Osteocyte (in vitro differentiated cells): Measurements from ENCODE around the gene AGMAT. TPM values are rescaled to one million over a fixed set of nuclear protein-coding genes. Genes with fewer than 3 reads are reported as not detected.

ENCODE experiments used
- DNase-seq: peaks from one replicate; pipeline ENCODE4 v3.0.0; 2021; ENCODE audit warnings: mixed read lengths; ENCODE audit not compliant: unreplicated experiment; ENCODE audit errors: extremely low spot score
- H3K27ac Mint-ChIP-seq: one replicate; pipeline ENCODE4 v1.8.0; 2021; ENCODE audit warnings: mild to moderate bottlenecking, mixed read lengths; ENCODE audit not compliant: unreplicated experiment
- H3K27me3 Mint-ChIP-seq: one replicate; pipeline ENCODE4 v1.8.0; 2021; ENCODE audit warnings: mixed read lengths; ENCODE audit not compliant: unreplicated experiment
- H3K36me3 Mint-ChIP-seq: one replicate; pipeline ENCODE4 v1.8.0; 2021; ENCODE audit warnings: mixed read lengths; ENCODE audit not compliant: unreplicated experiment
- H3K4me1 Mint-ChIP-seq: one replicate; pipeline ENCODE4 v1.8.0; 2021; ENCODE audit warnings: mixed read lengths; ENCODE audit not compliant: unreplicated experiment
- H3K4me3 Mint-ChIP-seq: one replicate; pipeline ENCODE4 v1.8.0; 2021; ENCODE audit warnings: mild to moderate bottlenecking, moderate library complexity, mixed read lengths; ENCODE audit not compliant: unreplicated experiment
- H3K9me3 Mint-ChIP-seq: one replicate; pipeline ENCODE4 v1.8.0; 2021; ENCODE audit warnings: mixed read lengths; ENCODE audit not compliant: unreplicated experiment
- total RNA-seq: library from RNA; stranded (reverse); gene quantifications from 2 replicates; pipeline ENCODE4 v1.2.1, GENCODE V29; 2021
- TF ChIP-seq, protein P1 (sequence below): fragments of 200-600 bp; sonication (generic); IDR thresholded peaks from 2 replicates; pipeline ENCODE4 v1.5.0; 2021; ENCODE audit warnings: antibody characterized with exemption, mild to moderate bottlenecking, moderate library complexity

The AGMAT gene
- total RNA-seq, 1 donor from 2014 or later: 0.19 TPM

DNA sequence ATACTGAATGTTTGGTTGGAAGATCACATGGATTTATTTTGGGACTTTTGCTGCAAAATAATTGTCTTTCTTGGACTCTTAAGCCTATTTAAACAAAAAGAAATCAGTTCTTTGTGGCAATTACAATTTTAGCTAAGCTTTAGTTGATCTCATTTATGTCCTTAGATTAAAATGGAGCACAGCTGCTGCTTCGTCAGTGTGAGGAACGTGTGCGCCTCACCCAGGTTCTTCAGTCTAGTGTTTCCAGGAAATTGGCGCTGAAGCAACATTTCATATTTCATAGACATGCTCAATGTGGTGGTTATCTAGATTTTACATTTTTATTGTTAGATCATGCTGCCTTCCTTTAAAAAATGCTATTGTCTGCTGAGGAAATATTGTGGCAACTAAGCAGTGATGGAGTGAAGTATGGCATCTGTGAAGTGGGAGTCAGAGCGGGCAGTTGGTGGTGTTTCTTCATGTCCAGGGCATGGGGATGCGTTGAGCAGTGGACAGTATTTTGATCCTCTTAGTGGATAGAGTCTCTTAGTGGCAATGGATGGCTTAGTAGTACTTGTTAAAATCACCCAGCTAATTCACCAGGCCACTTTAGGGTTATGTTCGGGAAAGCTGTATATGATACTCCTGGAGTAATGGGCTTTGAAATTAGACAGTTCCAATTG is 38.0 kb upstream of the AGMAT start:
- H3K27me3 Mint-ChIP-seq: no peaks in the 10 kb centered on the region
- peaks cover 17% of the 10 kb centered on the region for H3K36me3 Mint-ChIP-seq
- no peak overlapping the region for H3K4me3 Mint-ChIP-seq
- peaks cover 46% of the 10 kb centered on the region for H3K4me1 Mint-ChIP-seq
- no peaks in the 10 kb centered on the region for H3K9me3 Mint-ChIP-seq
- TF ChIP-seq, protein P1, sequence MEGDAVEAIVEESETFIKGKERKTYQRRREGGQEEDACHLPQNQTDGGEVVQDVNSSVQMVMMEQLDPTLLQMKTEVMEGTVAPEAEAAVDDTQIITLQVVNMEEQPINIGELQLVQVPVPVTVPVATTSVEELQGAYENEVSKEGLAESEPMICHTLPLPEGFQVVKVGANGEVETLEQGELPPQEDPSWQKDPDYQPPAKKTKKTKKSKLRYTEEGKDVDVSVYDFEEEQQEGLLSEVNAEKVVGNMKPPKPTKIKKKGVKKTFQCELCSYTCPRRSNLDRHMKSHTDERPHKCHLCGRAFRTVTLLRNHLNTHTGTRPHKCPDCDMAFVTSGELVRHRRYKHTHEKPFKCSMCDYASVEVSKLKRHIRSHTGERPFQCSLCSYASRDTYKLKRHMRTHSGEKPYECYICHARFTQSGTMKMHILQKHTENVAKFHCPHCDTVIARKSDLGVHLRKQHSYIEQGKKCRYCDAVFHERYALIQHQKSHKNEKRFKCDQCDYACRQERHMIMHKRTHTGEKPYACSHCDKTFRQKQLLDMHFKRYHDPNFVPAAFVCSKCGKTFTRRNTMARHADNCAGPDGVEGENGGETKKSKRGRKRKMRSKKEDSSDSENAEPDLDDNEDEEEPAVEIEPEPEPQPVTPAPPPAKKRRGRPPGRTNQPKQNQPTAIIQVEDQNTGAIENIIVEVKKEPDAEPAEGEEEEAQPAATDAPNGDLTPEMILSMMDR: no peak
- peak overlapping the region; percentile 1 for H3K27ac Mint-ChIP-seq
- DNase-seq: no peak

DNA sequence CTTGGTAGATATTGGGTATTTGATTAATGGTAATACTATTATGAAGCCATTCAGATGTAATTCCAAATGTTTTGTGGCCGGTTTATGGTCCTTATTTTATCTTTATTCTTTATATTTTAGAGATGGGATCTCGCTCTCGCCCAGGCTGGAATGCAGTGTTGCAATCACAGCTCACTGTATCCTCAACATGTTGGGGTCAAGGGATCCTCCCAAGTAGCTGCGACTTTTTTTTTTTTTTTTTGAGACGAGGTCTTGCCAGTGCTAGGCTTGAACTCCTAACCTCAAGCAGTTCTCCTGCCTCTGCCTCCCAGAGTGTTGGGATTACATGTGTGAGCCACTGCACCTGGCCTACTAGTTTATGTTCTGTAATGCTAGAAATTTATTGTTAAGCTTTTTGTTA is 37.1 kb upstream of the AGMAT start:
- Mint-ChIP-seq H3K27ac (no peak overlapping the region), H3K4me3 (no peak overlapping the region), H3K27me3 (no peaks in the 10 kb centered on the region), H3K4me1 (peaks cover 45% of the 10 kb centered on the region), H3K9me3 (no peaks in the 10 kb centered on the region), H3K36me3 (peaks cover 12% of the 10 kb centered on the region)
- DNase-seq: no peak
- TF ChIP-seq, protein P1: no peak

DNA sequence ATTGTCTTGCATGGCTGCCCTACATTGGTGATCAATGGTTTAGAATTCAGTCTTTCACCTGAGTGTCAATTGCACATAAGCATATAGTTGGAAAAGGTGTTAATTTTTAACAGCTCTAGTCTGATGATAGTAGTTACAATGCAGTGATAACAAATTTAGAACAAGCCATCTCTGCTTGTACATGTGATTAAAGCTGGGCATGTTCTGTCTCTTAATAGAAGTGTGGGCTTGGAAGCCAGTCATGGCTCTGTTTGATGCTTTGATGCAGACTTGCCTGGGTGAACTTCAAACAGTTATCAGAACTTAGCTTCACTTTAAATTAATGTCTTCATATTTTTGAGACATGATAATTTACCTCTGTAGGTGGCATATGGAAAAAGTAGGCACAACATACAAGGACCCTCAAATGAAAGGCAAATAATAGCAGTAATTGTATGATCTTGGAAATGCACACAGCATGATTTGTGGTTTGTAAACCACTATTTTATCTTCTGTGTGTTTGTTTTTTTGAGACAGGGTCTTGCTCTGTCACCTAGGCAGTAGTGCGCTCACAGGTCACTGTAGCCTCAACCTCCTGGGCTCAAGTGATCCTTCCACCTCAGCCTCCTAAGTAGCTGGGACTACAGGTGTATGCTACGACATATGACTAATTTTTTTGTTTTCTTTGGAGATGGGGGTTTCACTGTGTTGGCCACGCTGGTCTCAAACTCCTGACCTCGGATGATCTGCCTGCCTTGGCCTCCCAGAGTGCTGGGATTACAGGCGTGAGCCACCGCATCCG is 36.2 kb upstream of the AGMAT start:
- DNase-seq: no peak
- Mint-ChIP-seq H3K27me3 (no peaks in the 10 kb centered on the region), H3K27ac (no peak overlapping the region), H3K36me3 (peaks cover 3% of the 10 kb centered on the region), H3K4me1 (peaks cover 47% of the 10 kb centered on the region), H3K9me3 (no peaks in the 10 kb centered on the region), H3K4me3 (no peak overlapping the region)
- TF ChIP-seq, protein P1: no peak

DNA sequence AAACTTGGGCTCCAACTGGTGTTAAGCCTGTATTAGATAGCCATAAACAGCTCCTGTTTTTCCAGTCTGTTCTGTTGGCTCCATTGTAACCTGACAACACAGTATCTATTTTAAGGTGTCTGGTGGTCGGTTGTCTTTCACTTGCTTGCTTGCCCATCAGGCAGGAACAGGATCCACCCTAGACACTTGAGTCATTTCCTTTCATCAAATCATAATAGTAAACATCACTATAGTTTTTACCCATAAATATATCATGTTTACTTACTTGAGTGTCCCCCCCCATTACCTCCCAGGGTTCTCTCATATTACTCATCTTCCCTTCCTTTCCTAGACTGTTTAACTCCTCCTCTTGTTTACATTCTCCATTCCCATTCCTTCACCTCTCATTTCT is 35.3 kb upstream of the AGMAT start:
- TF ChIP-seq, protein P1: no peak
- DNase-seq: no peak
- H3K27me3 Mint-ChIP-seq: no peaks in the 10 kb centered on the region
- H3K36me3 Mint-ChIP-seq: peaks cover 1% of the 10 kb centered on the region
- H3K27ac Mint-ChIP-seq: peak overlapping the region; percentile 31
- H3K4me1 Mint-ChIP-seq: peaks cover 44% of the 10 kb centered on the region
- H3K9me3 Mint-ChIP-seq: no peaks in the 10 kb centered on the region
- no peak overlapping the region for H3K4me3 Mint-ChIP-seq
